Ovary (tissue), 9 donors: ENCODE data around the gene TRPM5. TPM values are rescaled to one million over a fixed set of nuclear protein-coding genes. Genes with fewer than 3 reads are reported as not detected.

Experiments
- DNase-seq, 5 donors: peaks; one replicate each; pipeline ENCODE4 v3.0.0-alpha.2; 2019 to 2020
- H3K27ac ChIP-seq, 2 donors: fragments of 200-600 bp; one replicate each; pipeline versions ENCODE4 v1.5.1 to v1.8.0; 2019 to 2022
- H3K27me3 ChIP-seq: fragments of 200-600 bp; one replicate; pipeline ENCODE4 v1.8.0; 2022
- H3K36me3 ChIP-seq: fragments of 200-600 bp; sonication (generic); one replicate; pipeline ENCODE4 v1.5.1; 2019
- H3K4me1 ChIP-seq: one replicate; pipeline ENCODE4 v1.8.1; 2013; ENCODE audit warnings: mild to moderate bottlenecking, moderate library complexity; ENCODE audit not compliant: insufficient read depth
- H3K4me3 ChIP-seq: fragments of 200-600 bp; sonication (generic); one replicate; pipeline ENCODE4 v1.5.1; 2017
- H3K9me3 ChIP-seq, 2 donors: fragments of 200-600 bp in 1 of 2; sonication (generic) in 1 of 2; one replicate each; pipeline versions ENCODE4 v1.5.1 to v1.8.1; 2013 to 2019; ENCODE audit warnings: mild to moderate bottlenecking in 1 of 2, moderate library complexity in 1 of 2
- CTCF ChIP-seq, 3 donors: fragments of 450-650 bp in 2 of 3; fragments of 200-600 bp in 1 of 3; IDR thresholded peaks; one replicate each; pipeline versions ENCODE4 v1.5.1 to v1.8.0; 2016 to 2022; ENCODE audit warnings: antibody characterized with exemption in 3 of 3, mild to moderate bottlenecking in 1 of 3
- EP300 ChIP-seq: sonication (generic); formaldehyde crosslinking; IDR thresholded peaks from one replicate; pipeline ENCODE4 v1.6.1; 2017; ENCODE audit warnings: antibody characterized with exemption
- POLR2A ChIP-seq: fragments of 450-650 bp; IDR thresholded peaks from one replicate; pipeline ENCODE4 v1.6.1; 2017; ENCODE audit warnings: antibody characterized with exemption, mild to moderate bottlenecking, moderate library complexity
- WGBS, 3 donors: extraction: QIAGEN DNeasy Blood & Tissue Kit in 1 of 3; methylation state at CpG; one replicate each; pipeline versions ENCODE4 v1.1.5 to v1.1.7; 2013 to 2017; 5-methylcytosine and 5-hydroxymethylcytosine counted together
- intact Hi-C, 4 donors: fragments of 100-400 bp; cut with DNase I; formaldehyde crosslinking; loops; one replicate each; pipeline versions ENCODE4 v1.11.0 to v1.15.1; 2022 to 2023
- polyA plus RNA-seq, 2 donors: library from polyadenylated mRNA; stranded (reverse); fragments of 200-250 nt in 1 of 2; fragments of 350-450 nt in 1 of 2; fragmentation: Illumina TruSeq in 1 of 2; extraction: RNeasy Lipid Tissue Mini Kit (QIAGEN cat#74804) in 1 of 2; gene quantifications; one replicate each; pipeline ENCODE4 v1.2.3, GENCODE V29; 2013 to 2014
- total RNA-seq, 7 donors: library from RNA; depleted of rRNA in 2 of 7; stranded (reverse); fragments of >200 nt in 2 of 7; fragmentation: NEBNext Ultra II Directional in 3 of 7; extraction: Animal tissue kit (Norgen Biotek cat#: 25700) in 3 of 7; gene quantifications; one replicate each; pipeline versions ENCODE4 v1.1.0 to v1.2.4, GENCODE V29; 2016 to 2023
- donor health status: DM: no; HTN: no; CAD: no; lungs with moderate emphysema.
- donor health status: DM: no; HTN: no; CAD: no.
- donor health status: Bipolar disorder and iron deficiency.
- donor health status: DM: yes; HTN: yes; CAD: no.
- donor health status: DM: no; HTN: no; CAD: no.
- donor health status: DM: yes; HTN: yes; CAD: no.

Gene TRPM5
- total and polyA plus RNA-seq, 9 donors, result 0.05 to 0.11 (median 0.08) TPM; not detected in 6

- intact Hi-C loops, result no loop called here
- H3K27me3 ChIP-seq, result no peaks in the 10 kb centered on the region
- H3K9me3 ChIP-seq, result no peaks in the 10 kb centered on the region
- TF ChIP-seq CTCF (IDR thresholded peaks at IDR 0.05) (no peak), EP300 (no peak), POLR2A (no peak)
- H3K27ac ChIP-seq, result no peak overlapping the region
- H3K4me1 ChIP-seq, result peaks cover 2% of the 10 kb centered on the region
- H3K4me3 ChIP-seq, result no peak overlapping the region
- 75 to 82% (median 81%) methylated on average over 18 of the region's 18 CpGs for WGBS, 3 donors
- DNase-seq, result no peak
- H3K36me3 ChIP-seq, result no peaks in the 10 kb centered on the region
Observed at GRCh38 chr11:2416765-2417164, 27.5 kb downstream of the TRPM5 start.

GRCh38 chr11:2415601-2416380 lies 28.5 kb downstream of the TRPM5 start:
- intact Hi-C loops, result no loop called here
- H3K27me3 ChIP-seq, result no peaks in the 10 kb centered on the region
- TF ChIP-seq POLR2A (no peak), CTCF (IDR thresholded peaks at IDR 0.05) (no peak), EP300 (no peak)
- no peak overlapping the region for H3K27ac ChIP-seq
- DNase-seq, result no peak
- peaks cover 2% of the 10 kb centered on the region for H3K4me1 ChIP-seq
- no peak overlapping the region for H3K4me3 ChIP-seq
- H3K9me3 ChIP-seq, result no peaks in the 10 kb centered on the region
- H3K36me3 ChIP-seq, result no peaks in the 10 kb centered on the region
- WGBS, 3 donors, result 78 to 84% (median 78%) methylated on average over 33 to 34 of the region's 34 CpGs

GRCh38 chr11:2415171-2415570 lies 29.1 kb downstream of the TRPM5 start:
- H3K4me3 ChIP-seq, result no peak overlapping the region
- intact Hi-C loops, result no loop called here

GRCh38 chr11:2414616-2415015 lies 29.7 kb downstream of the TRPM5 start:
- Histone ChIP-seq H3K36me3 (no peaks in the 10 kb centered on the region), H3K4me3 (no peak overlapping the region), H3K4me1 (no peaks in the 10 kb centered on the region), H3K27ac (no peak overlapping the region), H3K27me3 (no peaks in the 10 kb centered on the region), H3K9me3 (no peaks in the 10 kb centered on the region)
- intact Hi-C loops, result loop anchor here in 1 of 4 donors (5.0 kb wide), 1 partner anchor 478 kb away; no protein-coding TSS in a partner anchor
- TF ChIP-seq CTCF (IDR thresholded peaks at IDR 0.05) (no peak), POLR2A (no peak), EP300 (no peak)
- WGBS, 3 donors, result 86 to 91% (median 87%) methylated on average over 35 of the region's 35 CpGs
- no peak for DNase-seq

More at GRCh38 chr11:2415171-2415570, 29.1 kb downstream of the TRPM5 start:
- H3K9me3 ChIP-seq, result no peaks in the 10 kb centered on the region
- no peak for DNase-seq
- H3K36me3 ChIP-seq, result no peaks in the 10 kb centered on the region
- no peaks in the 10 kb centered on the region for H3K27me3 ChIP-seq
- TF ChIP-seq CTCF (IDR thresholded peaks at IDR 0.05), result no peak
- no peak for TF ChIP-seq POLR2A
- TF ChIP-seq EP300, result no peak
- H3K4me1 ChIP-seq, result no peaks in the 10 kb centered on the region
- 87 to 96% (median 89%) methylated on average over 22 to 28 of the region's 28 CpGs for WGBS, 3 donors
- no peak overlapping the region for H3K27ac ChIP-seq
